GM19438 (cell line): ENCODE measurements around the gene SCGB1D4.
A peak's percentile ranks its signal among the peaks of the same experiment; 100 is the strongest.
"Not testable (repeated sequence)": the region's sequence is repeated elsewhere in the genome, so short reads cannot be mapped to it uniquely, and the experiment has no call there.

Experiments used
- ATAC-seq: cut with Tn5 transposase; IDR thresholded peaks from one replicate; pipeline ENCODE4 v1.9.1; 2021; ENCODE audit warnings: low read depth; ENCODE audit not compliant: unreplicated experiment

SCGB1D4 gene, protein sequence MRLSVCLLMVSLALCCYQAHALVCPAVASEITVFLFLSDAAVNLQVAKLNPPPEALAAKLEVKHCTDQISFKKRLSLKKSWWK

GRCh38 chr11:62298975-62299374 lies at the start of gene SCGB1D4:
Gene SCGB1D4 (minus strand): TSS chr11:62299075. CDS start chr11:62299010, 65 bp downstream.
- ATAC-seq: no peak

GRCh38 chr11:62345861-62346260 lies 47.0 kb upstream of the SCGB1D4 start:
- ATAC-seq: no peak

GRCh38 chr11:62344210-62344609 lies 45.3 kb upstream of the SCGB1D4 start:
- ATAC-seq: no peak

DNA sequence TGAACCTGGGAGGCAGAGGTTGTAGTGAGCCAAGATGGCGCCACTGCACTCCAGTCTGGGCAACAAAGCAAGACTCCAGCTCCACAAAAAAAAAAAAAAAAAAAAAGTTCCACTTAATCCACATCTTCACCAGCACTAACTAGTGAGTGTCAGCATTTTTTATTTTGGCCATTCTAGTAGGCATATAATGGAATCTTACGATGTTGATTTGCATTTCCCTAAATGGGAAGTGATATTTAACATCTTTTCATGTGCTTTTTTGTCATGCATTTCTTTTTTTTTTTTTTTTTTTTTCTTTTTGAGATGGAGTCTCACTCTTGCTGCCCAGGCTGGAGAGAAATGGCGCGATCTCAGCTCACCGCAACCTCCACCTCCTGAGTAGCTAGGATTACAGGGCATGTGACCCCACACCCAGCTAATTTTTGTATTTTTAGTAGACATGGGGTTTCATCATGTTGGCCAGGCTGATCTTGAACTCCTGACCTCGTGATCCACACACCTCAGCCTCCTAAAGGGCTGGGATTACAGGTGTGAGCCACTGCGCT lies 44.8 kb upstream of the SCGB1D4 start:
- ATAC-seq: not testable (repeated sequence)

DNA sequence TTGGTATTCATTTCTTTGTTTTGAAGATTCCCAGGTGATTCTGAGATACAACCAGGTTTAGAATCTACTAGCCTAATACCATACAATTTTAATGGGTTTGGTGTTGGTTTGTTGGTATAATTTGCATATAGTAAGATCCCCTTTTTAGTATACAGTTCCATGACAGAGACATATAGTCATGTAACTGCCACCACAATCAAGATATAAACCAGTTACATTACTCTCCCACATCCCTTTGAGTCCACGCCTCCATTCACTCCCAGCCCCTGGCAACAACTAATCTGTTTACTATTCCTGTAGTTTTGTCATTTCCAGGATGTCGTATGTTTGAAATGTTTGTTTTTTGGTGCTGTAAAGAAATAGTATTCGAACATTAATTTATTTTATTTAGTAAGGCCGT lies 42.7 kb upstream of the SCGB1D4 start:
- ATAC-seq: no peak

DNA sequence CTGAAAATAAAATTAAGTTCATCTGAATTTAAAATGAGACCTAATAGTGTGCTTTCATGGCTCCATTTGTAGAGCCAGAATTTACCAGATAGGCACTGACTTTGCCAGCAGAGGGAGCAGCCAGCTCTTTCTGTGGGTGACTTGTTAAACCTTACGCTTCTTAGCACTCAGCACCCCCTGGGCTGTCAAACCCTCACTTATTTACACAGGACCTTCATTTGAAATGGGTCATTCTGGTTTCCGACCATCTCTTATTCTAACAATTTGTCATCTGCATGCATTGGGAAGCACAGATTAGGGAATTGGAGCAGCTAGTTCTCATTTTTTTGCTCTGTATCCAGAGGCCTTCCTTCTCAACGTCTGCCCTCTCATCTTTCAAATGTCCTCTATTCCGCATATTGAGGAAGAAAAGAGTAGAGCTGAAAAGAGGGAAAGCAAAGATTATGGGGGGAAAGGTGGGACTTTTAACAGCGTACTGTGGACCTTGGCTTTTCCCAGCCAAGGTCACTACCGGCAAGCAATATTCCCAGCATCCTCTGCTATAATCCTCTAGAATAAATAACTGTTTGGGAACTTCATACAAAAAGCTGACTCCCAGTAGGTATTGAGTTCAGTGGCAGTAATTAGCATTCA lies 41.5 kb upstream of the SCGB1D4 start:
- no peak for ATAC-seq

- ATAC-seq: no peak
Measured at GRCh38 chr11:62338218-62338617, 39.3 kb upstream of the SCGB1D4 start.

DNA sequence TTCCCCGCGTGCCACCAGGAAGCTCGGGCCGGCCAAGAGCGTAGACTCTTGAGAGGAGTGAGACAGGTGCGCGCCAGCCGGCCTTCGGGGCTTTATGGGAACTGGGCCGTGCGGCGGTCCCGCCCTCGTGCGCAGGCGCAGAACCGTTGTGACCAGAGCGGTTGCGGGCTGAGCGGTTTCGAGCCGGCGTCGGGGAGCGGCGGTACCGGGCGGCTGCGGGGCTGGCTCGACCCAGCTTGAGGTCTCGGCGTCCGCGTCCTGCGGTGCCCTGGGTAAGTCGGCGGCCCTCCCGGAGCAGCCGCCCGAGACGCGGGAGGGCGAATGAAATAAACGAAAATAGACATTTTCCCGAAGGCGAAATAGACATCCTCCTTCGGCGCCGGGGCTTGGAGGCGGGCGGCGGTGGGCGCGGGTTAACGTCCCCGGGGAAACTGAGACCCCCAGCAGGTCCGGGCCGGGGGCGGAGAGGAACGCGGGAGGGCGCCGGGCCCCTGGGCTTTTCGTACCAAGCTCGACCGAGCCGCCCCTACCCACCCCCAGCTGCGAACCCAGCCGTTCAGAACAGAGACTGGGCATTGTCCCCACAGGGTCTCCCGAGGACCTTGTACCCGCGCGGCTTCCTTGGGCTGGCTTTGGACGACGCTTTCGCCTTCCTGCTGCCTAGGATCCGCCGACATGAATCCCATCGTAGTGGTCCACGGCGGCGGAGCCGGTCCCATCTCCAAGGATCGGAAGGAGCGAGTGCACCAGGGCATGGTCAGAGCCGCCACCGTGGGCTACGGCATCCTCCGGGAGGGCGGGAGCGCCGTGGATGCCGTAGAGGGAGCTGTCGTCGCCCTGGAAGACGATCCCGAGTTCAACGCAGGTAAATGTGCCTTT lies 38.7 kb upstream of the SCGB1D4 start, which contains the start of gene ASRGL1:
TSS of gene ASRGL1 (plus strand) at position 146 of the 879 bp plus-strand sequence. CDS start at position 676, 530 bp downstream.
- peak; percentile 56 for ATAC-seq

- not testable (repeated sequence) for ATAC-seq
Measured at GRCh38 chr11:62336949-62337302, 38.1 kb upstream of the SCGB1D4 start.

DNA sequence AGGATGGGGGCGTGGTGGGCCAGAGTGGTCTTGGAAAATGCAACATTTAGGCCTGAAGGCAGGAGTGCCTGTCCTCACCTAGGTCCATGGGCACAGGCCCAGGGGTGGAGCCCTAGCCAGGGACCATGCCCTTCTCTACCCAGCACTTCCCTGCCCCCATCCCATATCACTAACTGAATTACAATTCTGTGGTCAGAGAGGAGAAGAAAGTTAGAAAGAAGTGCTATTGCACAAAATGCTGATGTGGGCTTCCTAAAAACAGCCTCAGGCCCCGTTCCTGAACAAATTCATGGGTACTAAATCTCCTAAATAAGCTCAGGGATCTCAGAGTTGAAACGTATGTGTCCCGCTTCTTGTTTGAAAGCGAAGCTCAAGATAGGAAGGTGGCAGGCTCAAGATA lies 34.9 kb upstream of the SCGB1D4 start:
- ATAC-seq: no peak

- not testable (repeated sequence) for ATAC-seq
Measured at GRCh38 chr11:62331264-62331663, 32.4 kb upstream of the SCGB1D4 start.

DNA sequence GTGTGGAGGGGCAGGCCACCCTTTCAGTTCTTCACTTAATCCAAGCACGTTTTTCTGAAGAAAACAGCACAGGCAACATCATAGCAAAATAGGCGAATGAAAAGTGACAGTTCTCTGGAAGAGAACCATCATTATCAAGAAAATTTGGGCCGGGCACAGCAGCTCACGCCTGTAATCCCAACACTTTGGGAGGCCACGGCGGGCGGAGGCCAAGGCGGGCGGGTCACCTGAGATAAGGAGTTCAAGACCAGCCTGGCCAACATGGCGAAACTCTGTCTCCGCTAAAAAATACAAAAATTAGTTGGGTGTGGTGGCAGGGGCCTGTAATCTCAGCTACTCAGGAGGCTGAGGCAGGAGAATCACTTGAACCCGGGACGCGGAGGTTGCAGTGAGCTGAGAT lies 28.7 kb upstream of the SCGB1D4 start:
- not testable (repeated sequence) for ATAC-seq

GRCh38 chr11:62326719-62327118 lies 27.8 kb upstream of the SCGB1D4 start:
- ATAC-seq: not testable (repeated sequence)

- not testable (repeated sequence) for ATAC-seq
Measured at GRCh38 chr11:62325781-62326180, 26.9 kb upstream of the SCGB1D4 start.

- ATAC-seq: no peak
Measured at GRCh38 chr11:62324731-62325556, 26.1 kb upstream of the SCGB1D4 start.

- ATAC-seq: no peak
Measured at GRCh38 chr11:62322524-62322923, 23.6 kb upstream of the SCGB1D4 start.

GRCh38 chr11:62315431-62315830 lies 16.6 kb upstream of the SCGB1D4 start:
- no peak for ATAC-seq

GRCh38 chr11:62309991-62310390 lies 11.1 kb upstream of the SCGB1D4 start:
- ATAC-seq: no peak

GRCh38 chr11:62307950-62308349 lies 9.1 kb upstream of the SCGB1D4 start:
- ATAC-seq: no peak

GRCh38 chr11:62306227-62306626 lies 7.4 kb upstream of the SCGB1D4 start:
- ATAC-seq: no peak
